ENCODE data around the gene NME9. TPM values are rescaled to one million over a fixed set of nuclear protein-coding genes. Genes with fewer than 3 reads are reported as not detected.

Gene NME9
- total RNA-seq, 1 donor from 2014 or later: 2.4 TPM

DNA sequence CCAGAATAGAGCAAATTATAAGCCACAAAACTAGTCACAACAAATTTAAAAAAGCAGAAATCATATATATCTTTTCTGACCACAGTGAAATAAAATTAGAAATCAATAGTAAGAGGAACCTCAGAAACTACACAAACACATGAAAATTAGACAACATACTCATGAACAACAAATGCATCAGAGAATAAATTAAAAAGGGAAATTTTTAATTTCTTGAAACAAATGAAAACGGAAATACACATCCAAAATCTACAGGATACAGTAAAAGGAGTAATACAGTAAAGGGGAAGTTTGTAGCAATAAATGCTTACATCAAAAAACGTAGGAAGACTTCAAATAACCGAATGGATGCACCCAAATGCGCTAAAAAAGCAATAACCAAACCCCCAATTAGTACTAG is 19.2 kb downstream of the NME9 start:
- no peak for DNase-seq (ENCODE audit: low spot score, unreplicated experiment)
- TF ChIP-seq, protein P1, sequence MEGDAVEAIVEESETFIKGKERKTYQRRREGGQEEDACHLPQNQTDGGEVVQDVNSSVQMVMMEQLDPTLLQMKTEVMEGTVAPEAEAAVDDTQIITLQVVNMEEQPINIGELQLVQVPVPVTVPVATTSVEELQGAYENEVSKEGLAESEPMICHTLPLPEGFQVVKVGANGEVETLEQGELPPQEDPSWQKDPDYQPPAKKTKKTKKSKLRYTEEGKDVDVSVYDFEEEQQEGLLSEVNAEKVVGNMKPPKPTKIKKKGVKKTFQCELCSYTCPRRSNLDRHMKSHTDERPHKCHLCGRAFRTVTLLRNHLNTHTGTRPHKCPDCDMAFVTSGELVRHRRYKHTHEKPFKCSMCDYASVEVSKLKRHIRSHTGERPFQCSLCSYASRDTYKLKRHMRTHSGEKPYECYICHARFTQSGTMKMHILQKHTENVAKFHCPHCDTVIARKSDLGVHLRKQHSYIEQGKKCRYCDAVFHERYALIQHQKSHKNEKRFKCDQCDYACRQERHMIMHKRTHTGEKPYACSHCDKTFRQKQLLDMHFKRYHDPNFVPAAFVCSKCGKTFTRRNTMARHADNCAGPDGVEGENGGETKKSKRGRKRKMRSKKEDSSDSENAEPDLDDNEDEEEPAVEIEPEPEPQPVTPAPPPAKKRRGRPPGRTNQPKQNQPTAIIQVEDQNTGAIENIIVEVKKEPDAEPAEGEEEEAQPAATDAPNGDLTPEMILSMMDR (IDR thresholded peaks at IDR 0.05; ENCODE audit: unreplicated experiment): no peak
- peaks cover 5% of the 10 kb centered on the region for H3K27me3 Mint-ChIP-seq
- no peak overlapping the region for H3K27ac Mint-ChIP-seq
- H3K9me3 Mint-ChIP-seq (ENCODE audit: low read depth): peaks cover 34% of the 10 kb centered on the region
- H3K4me3 Mint-ChIP-seq (ENCODE audit: low read depth): no peak overlapping the region
- H3K4me1 Mint-ChIP-seq (ENCODE audit: low read depth): no peaks in the 10 kb centered on the region
- peaks cover 13% of the 10 kb centered on the region for H3K36me3 Mint-ChIP-seq (ENCODE audit: insufficient read depth)

DNA sequence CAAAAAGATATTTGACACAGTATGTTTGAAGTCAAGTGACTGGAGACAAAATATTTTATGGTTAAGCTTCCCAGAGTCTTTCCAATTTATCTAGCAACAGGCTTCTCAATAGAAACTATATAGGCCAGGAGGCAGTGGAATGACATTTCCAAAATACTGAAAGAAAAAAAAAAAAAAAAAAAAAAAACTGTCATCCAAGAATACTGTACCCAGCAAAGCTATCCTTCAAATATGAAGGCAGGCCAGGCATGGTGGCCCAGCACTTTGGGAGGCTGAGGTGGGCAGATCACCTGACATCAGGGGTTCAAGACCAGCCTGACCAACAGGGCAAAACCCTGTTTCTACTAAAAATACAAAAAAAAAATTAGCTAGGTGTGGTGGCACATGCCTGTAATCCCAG is 20.9 kb downstream of the NME9 start:
- Mint-ChIP-seq H3K4me1 (ENCODE audit: low read depth) (no peaks in the 10 kb centered on the region), H3K27me3 (peaks cover 3% of the 10 kb centered on the region), H3K9me3 (ENCODE audit: low read depth) (peaks cover 34% of the 10 kb centered on the region), H3K27ac (no peak overlapping the region), H3K4me3 (ENCODE audit: low read depth) (no peak overlapping the region), H3K36me3 (ENCODE audit: insufficient read depth) (peaks cover 13% of the 10 kb centered on the region)
- TF ChIP-seq, protein P1 (IDR thresholded peaks at IDR 0.05; ENCODE audit: unreplicated experiment): no peak
- no peak for DNase-seq (ENCODE audit: low spot score, unreplicated experiment)

DNA sequence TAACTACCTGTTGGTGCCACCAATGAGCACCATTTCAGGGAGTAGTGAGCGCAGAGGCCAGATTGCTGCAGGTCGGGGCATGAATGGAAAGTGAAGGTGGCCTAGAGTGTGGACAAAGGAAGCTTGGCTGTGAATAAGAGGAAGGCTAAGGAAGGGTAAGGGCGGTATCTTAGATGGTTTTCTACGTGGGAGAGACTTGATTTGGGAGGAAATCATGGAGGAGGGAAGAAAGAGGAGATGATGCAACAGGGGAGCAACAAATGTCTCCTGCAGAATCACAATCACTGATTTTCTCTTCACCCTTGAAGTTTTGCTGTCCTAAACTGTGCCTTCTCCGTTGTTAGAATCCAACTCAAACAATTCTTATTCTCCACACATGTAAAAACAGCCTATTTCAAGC is 21.8 kb downstream of the NME9 start:
- H3K27ac Mint-ChIP-seq: no peak overlapping the region
- TF ChIP-seq, protein P1 (IDR thresholded peaks at IDR 0.05; ENCODE audit: unreplicated experiment): no peak
- H3K36me3 Mint-ChIP-seq (ENCODE audit: insufficient read depth): peaks cover 13% of the 10 kb centered on the region
- no peak for DNase-seq (ENCODE audit: low spot score, unreplicated experiment)
- H3K4me1 Mint-ChIP-seq (ENCODE audit: low read depth): no peaks in the 10 kb centered on the region
- H3K9me3 Mint-ChIP-seq (ENCODE audit: low read depth): peaks cover 34% of the 10 kb centered on the region
- no peak overlapping the region for H3K4me3 Mint-ChIP-seq (ENCODE audit: low read depth)
- H3K27me3 Mint-ChIP-seq: peaks cover 3% of the 10 kb centered on the region

DNA sequence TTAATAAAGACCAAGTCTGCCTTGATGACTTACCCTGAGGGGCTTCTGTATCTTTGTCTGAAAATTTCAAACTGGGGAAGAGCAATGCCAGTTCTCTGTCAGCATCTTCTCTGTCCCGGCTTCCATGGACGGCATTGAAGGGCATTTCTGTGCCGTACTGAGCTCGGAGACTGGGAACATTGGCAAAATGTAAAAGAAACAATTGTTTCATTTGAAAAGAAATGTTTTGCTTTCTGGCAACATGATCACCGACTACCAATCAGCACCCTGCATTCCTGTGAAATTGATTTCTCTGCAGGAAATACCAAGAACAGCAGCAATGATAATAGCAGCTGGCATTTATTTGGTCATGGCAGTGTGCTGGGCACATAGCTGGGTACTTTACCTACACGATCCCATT is 26.2 kb downstream of the NME9 start:
- Mint-ChIP-seq H3K4me1 (ENCODE audit: low read depth) (no peaks in the 10 kb centered on the region), H3K27ac (no peak overlapping the region), H3K4me3 (ENCODE audit: low read depth) (no peak overlapping the region), H3K36me3 (ENCODE audit: insufficient read depth) (peaks cover 13% of the 10 kb centered on the region), H3K27me3 (no peaks in the 10 kb centered on the region), H3K9me3 (ENCODE audit: low read depth) (peaks cover 12% of the 10 kb centered on the region)
- TF ChIP-seq, protein P1 (IDR thresholded peaks at IDR 0.05; ENCODE audit: unreplicated experiment): no peak
- DNase-seq (ENCODE audit: low spot score, unreplicated experiment): no peak

DNA sequence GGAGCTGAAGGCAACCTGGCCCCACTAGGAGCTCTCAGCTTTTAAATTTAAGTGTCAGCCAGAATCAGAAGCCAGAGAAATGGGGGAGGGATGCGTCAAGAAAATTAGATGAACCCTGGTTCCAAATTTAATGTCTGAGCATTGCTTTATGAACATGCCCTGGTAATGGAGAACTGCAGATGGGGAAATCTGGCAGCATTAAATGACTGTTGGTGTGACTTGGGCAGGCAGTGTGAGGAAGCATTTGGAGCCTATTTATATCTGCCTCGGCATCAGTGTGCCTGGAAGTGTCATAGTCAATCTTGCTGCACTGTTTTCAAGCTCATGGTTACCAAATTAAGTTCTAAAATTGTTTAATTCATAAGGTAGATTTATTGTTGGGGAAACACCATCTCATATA is 29.0 kb downstream of the NME9 start:
- H3K27ac Mint-ChIP-seq: no peak overlapping the region
- peaks cover 4% of the 10 kb centered on the region for H3K36me3 Mint-ChIP-seq (ENCODE audit: insufficient read depth)
- H3K9me3 Mint-ChIP-seq (ENCODE audit: low read depth): no peaks in the 10 kb centered on the region
- TF ChIP-seq, protein P1 (IDR thresholded peaks at IDR 0.05; ENCODE audit: unreplicated experiment): no peak
- H3K4me3 Mint-ChIP-seq (ENCODE audit: low read depth): no peak overlapping the region
- no peak for DNase-seq (ENCODE audit: low spot score, unreplicated experiment)
- no peaks in the 10 kb centered on the region for H3K4me1 Mint-ChIP-seq (ENCODE audit: low read depth)
- no peaks in the 10 kb centered on the region for H3K27me3 Mint-ChIP-seq

Measured in progenitor cell of endocrine pancreas (in vitro differentiated cells).